ENCODE measurements around the gene MARCHF10.

MARCHF10 gene

DNA sequence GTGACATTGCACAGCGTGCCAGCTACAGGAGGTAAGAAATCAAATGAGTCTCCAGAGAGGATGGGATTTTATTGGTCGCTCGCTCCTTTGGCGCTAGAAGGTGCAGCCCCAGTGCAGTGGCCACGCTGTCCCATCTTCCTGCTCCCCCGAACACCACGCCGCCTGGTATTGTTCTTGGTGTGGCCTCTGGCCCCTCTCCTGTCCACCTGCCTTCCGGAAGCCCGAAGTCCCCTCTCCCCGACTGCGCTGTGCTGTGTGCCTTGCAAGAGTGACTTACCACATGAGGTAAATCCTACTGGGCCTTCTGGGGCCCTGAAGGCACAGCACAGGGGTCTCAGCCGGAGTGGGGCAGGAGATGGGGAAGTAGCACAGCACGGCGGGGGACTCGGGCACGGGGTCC, 58.2 kb downstream of the MARCHF10 start:
- no peak for DNase-seq

DNA sequence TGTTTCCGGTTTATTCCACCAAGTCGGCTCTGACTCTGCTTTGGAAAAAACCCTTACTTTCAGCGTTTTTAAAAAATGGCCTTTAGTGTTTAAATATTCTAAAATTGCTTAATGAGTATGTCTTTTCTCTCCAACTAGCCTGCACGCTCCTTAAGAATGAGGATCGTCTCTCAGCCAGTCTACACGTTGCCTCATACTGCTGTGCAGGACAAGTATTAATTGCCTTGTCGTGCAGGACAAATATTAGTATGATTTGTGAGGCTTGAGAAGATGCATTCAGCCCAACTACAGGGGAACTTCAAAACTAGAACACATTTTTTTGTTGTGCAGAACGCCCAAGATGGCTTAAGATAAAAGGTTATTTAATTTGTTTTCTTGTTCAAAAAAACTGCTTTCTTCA, 61.2 kb downstream of the MARCHF10 start:
- DNase-seq: no peak

DNA sequence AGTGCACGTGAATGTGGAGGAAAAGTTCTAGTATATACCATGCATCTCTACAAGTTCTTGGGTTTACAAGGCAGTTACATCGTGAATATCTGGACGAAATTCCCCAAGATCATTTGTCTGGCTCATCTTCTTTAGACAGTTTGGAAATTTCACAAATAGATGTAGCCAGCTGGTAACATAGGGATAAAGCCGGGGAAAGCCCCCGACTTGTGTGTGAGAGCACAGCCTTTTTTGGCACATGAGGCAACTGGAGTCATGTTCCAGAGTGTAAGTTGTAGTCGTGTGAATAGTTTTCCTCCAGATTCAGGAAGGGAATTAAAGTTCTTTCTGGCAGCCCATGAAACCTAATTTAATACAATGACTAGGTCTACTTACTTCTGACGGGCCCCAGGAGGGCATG, 62.3 kb downstream of the MARCHF10 start:
- no peak for DNase-seq

DNA sequence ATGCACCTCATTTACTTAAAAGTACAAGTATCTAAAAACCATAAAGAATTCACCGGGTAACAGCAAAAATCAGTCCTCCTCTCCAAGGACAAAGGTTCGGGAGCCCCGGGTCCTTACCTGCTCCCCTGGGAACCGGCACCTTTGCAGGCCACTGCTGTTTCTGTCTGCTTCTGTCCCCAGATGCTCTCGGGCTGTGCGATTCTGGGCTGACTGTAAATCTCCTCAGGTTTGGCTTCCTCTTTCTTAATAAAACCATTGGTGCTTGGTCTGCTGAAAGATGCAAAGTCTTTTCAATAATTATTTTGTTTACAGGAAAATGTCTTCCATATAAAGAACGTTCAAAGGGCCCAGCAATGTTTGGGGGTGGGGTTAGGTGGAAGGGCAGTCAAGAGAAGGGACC, 63.9 kb downstream of the MARCHF10 start:
- no peak for DNase-seq

DNA sequence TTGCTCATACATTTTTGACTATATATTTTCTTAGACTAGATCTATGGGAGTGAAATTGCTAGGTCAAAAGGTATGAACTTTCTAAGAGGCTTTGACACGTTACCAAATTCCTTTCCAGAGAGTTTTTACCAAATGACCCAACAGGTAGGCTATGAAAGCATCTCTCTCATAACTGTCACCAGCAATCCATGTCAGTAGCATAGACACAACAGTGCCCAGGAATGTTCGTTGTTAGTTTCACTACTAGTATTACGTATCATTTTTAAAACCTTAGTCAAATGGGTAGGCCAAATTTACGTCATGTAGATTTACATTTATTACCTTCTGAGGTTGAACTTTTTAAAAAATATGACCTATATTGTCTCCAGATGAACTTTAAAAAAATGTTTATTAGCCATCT, 66.8 kb downstream of the MARCHF10 start:
- DNase-seq: no peak

DNA sequence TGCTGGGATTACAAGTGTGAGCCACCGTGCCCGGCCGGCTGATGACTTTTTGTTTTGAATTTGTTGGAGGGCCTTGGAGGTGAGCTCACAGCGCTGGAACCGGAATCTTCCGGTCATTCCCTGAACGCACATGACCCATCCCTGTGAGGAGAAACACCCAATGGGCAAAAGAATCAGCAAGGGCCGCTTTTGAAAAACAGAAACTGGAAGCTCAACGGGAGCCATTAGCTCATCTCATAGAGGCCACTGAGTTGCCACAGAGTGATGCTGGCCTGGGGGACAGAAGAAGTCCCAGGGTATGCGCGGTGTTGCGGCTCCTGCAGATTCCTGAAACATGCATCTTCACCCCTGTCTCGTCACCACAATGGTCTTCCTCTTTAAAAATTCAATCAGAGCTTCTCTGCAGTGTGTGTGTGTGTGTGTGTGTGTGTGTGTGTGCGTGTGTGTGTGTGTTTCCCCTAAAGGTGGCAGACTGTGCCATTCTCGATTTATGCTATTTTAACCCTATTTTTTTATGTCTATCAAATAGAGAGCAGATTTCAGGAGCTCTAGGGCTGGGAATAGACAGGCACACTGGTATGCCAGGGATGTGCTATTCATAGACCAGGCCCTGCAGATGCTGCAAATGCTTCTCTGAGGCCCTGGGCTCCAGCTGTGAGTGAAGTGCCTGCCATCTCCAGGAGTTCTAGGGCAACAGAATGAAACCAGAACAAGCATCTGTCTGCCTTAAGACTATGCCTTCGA, 68.3 kb downstream of the MARCHF10 start:
- DNase-seq: no peak

DNA sequence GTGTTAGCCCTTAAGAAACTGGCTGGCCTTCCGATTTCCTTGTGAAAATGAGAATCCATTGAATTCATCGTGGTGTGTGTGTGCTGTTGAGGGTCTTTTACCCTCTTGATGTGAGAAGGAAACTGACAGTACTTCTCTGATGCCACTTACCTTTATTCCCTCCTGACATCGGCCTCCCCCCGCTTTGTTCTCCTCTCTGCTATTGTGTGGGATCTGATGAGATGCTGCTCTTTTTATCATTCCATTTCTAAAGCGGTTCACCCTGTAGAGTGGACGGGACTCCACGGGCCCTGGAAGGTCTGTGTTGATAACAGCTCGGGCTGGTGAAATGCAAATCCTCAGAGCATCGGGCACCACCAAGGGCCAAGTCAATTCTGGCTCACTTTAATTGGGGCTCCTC, 69.8 kb downstream of the MARCHF10 start:
- no peak for DNase-seq

DNA sequence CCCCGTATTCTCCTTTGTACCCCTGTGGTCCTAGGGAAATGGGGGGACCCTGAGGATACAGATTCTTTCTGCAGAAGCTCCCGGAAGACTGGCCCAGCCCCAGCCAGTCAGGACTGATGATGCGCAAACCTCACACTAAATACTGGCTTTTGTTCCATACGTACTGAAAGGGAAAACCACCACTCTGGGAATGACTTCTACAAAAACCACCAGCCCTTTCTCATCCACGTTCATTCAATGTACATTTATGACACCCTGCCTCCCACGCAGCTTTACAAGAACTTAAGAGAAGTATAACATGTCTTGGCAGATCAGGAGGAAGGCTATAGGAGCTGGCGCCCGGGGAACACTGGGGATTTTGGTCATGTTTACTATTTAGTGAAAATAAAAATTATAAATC, 70.6 kb downstream of the MARCHF10 start:
- DNase-seq: no peak

DNA sequence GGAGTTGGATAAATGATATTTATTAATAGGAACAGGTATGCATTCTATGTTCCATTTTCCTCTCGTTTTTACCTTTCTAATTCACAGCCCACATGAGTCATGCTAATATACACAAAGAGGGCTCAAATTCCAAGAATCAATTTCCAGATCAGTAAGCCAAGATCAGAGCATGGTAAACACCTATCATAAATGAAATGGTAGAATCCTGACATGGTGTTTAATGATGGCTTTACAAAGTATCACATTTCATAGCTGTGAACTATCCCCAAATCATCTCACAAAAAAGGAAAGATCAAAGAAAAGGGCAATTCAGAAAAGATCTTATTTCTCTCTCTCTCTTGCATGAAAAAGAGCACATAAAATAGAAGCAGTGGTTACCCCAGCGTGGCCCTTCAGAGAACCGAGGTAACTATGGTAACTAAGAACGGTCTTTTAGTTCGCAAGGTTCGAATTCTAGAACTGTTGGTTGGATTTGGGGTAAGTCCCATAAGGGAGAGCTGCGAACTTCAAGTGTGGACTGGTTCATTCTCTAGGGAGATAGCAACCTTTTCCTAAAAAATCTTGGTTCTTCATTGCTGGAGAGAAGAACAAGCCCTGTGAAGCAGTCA, 73.0 kb downstream of the MARCHF10 start:
- no peak for DNase-seq

DNA sequence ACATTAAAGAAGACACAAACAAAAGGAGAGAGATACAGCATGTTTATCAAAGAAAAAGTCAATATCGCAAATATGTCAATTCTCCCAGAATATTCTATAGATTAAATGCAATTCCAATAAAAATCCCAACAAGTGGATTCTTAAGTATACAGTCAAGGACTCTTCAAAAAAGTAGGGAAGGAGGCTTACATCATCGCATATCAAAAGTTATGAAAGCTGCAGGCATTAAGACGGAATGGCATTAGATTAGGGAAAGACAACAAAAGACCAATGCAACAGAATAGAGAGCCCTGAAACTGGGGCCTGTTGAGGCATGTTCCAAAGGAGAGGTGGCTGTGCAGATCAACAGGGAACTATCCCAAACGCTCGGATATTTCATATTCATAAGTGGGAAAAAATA, 76.0 kb downstream of the MARCHF10 start:
- DNase-seq: no peak

DNA sequence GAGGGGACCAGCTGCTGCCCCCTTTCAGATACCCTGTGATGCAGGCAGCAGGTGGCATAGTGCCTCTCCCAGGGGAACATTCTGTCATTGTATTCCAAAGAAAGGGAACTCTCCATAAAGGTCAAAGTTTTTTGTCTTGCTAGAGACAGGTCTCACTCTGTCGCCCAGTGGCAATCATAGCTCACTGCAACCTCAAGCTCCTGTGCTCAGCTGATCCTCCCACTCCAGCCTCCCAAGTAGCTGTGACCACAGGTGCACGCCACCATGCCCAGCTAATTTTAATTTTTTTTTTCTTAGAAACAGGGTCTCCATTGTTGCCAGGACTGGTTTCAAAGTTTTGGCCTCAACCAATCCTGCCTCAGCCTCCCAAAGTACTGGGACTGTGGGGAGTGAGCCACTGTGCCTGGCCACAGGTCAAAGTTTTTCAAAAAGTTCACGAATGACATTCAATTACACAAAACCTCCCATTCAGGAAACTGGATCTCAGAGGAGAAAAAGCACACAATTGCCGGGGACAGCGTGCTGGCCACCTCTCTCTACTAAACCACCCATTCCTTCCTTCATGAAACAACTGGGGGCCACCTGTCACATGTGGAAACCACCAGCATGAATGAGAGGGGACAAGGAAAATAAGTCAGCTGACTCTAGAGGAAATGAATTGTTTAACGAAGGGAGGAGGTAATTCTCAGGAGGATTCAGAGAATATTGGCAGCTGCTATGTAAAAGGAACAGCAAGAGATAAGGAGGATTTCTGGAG, 80.0 kb downstream of the MARCHF10 start:
- DNase-seq: no peak

DNA sequence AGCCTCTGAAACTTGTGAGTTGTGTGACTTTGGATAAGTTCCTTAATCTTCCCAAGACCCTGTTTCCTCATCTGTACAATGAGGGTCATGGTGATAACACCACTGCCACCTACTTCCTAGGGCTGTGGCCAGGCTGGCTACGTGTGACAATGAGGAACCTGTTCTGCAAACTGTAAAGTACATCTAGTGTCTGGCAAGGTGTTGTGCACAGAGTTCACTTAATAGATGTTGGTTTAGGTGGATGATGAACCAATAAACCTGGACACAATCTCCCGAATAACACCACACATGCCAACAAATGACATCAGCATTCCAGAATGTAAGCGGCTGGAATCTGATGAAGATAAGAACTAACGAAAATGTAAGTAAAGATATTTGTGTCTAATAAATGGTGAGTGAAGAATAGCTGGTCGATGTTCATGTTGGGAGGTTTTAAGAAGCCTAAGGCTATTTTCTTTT, 82.3 kb downstream of the MARCHF10 start:
- DNase-seq: no peak

DNA sequence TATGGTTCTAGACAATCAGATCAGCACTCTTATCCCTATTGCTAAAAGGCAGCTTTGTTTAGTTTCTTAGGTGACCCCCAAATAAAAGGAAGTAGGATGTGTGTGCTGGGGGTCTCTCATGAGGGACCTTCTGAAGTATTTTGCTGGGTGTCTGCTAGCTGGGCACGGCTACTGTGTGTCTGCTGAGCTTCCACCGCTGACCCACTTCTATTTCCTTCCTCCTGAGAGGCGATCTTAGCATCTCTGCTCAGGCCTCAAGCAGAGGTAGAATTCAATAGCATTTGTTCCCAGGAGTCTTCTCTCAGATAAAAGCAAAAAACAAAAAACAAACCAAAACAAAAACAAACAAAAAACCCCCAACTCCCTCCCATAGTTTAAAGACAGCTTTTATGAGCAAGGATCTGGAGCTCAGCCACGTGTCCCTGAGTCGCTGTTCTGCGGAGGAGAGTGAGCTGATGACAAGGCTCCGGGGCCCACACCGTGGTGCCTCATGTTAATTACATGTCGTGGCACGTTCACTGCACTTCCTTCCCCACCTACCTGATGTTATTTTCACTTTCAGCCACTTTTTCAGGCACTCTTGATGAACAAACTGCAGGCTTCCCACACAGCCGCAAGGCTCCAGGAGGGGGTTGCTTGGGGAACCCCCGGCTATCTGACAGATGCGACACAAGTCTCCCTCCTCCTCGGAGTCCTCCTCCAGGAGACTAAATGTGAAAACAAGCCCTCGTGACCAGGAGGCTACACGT, 83.5 kb downstream of the MARCHF10 start:
- DNase-seq: no peak

DNA sequence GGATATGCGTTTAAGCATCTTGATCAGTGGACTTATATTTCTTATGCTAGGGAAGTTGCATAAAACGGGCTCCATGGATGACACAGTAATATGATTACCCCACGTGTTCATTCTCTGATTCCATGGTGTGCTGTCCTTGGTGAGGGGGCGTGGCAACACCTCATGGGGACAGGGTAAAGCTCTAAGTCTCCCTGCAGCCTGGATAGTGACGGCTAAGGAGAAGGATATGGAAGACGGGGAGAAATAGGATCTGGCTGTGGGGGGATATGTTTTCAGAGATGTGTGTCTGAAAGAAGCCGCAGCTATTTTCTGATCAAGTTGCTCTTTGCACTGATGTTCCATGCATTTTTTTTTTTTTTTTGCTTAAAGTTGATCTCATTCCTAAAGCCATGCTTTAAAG, 84.3 kb downstream of the MARCHF10 start:
- no peak for DNase-seq

DNA sequence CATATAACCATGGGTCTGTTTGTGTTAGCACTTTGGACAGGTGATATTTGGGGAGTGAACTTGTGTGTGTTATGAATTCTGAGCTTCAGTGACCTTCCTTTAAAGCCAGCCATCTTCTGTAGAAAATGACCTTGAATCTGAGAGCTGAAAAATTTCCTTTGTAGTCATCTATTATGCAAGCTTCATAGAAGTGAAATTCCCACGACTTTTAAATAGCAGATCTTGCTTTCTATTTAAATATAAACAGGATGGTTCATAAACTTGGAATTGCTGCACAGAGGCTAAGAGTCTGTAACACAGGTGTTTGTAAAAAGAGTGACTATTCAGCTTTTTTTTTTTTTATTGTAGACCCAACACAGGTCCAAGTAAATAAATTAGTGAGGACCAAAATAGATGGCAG, 85.5 kb downstream of the MARCHF10 start:
- no peak for DNase-seq

DNA sequence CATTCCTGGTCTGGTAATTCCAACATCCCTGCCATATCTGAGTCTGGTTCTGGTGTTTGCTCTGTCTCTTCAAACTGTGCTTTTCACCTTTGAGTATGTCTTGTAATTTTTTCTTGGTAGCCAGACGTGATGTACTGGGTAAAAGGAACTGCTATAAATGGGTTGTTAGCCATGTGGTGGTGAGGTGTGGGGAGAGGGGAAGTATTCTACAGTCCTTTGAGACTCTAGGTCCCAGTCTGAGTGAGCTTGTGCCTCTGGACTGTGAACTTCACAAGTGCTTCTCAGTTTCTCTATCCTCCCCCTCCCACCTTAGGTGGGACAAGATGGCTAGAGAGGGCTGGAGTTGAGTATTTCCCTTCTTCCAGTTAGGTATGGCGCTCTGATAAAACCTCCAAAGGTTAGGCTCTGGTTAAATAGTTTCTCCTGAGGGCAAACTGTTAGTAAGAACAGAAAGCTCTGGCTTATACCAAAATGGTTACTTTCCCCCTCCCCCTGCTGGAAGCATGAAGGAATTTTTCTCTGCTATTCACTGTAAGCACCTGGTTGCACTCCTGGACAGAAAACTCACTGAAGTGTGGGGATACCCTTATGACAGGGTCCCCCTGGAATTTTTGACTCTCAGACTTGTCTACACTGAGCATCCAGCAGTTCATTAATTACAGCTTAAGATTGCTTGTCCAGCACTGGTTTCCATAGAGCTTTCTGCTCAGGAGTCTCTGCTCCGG, 87.8 kb downstream of the MARCHF10 start:
- no peak for DNase-seq

DNA sequence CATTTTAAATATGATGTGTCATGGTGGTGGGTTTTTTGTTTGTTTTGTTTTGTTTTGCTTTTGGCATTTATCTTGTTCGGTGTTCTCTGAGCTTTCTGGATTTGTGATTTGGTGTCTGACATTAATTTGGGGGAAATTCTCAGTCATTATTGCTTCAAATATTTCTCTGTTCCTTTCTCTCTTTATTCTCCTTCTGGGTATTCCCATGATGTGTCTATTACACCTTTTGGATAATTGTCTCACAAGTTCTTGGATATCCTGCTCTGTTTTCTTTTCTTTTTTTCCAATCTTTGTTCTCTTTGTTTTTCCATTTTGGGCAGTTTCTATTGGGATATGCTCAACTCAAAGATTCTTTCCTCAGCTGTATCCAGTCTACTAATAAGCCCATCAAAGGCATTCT, 88.5 kb downstream of the MARCHF10 start:
- no peak for DNase-seq

DNA sequence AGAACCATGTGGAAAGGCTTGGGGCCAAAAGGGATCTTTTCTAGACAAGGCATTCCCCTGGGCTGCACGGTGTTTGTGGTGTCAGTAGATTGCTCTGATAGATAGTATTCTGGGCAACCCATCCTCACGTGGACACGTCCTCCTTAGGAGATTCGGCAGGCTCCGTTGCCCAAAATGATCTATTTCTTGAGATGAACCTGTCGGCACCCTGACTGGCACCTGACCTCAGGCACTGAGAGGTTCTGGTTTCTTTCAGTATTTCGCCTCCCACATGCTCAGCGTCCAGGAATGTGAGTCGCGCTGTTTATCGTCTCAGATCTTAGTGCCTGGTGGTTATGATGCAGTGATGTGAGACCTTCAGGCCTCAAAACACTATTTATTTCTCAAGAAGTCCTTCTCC, 89.7 kb downstream of the MARCHF10 start:
- DNase-seq: no peak

DNA sequence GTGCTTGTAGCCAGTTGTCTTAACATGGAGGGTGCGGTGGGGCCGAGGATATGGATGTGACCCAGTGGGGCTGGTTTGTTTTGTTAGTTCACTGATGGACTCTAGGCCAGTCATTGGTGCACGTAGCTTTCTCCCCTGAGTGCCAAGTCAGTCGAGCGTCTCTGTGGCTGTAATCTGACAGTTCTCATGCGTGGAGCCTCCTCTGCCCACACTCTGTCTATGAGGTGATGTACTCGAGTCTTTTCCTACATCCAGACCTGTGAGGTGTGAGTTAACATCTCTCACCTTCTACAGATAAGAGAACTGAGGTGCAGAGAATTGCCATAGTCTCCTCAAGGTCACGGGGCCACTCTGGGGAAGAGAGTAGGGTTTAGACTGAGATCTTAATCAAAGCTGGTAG, 90.2 kb downstream of the MARCHF10 start:
- DNase-seq: no peak

DNA sequence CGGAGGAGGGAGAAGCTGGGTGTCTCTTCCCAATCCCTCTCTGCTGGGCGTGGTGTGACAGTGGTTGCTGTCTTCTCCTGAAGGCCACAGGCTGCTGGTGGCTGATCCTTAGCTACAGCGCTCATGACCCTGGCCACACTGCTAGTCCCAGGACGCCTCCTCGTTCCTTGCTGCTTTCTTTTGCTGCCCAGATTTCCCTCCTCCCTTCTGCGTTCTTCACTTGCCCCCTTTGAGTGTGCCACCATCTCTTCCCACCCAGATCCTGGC, 90.6 kb downstream of the MARCHF10 start:
- DNase-seq: no peak

DNA sequence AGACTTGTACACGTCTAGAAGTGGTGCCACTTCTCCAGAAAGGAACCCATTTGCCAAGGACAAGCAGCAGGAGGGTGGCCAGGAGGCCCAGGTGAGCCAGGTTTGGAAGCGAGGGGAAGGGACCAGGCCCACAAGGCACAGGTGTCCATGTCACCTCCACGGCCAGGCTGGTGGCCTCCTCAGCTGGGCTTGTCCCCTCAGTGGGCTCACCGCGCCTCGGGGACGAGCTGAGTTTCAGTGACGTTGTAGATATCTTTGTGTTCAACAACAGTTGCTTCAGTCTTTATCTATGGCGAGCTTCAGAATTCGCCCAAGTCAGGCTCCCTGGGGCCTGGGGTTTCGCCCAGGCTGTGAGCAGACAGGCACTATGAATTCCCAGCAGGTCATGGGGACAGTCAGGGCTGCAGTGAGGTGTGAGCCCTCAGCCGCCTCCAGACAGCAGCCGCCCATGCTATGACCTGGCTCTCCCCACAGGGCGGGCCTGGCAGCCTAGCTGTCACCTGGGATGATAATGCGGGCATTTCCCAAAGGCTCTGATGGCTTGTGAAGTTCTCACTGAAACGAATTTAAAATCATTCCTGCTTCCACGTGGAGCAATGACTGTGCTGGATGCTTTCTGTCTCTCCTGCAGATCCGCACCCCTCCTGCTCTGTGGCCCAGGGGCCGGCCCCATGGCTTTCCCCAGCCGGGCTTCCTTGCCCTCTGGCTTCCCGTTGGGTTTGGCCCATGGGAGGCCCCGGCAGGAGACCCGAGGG, 91.1 kb downstream of the MARCHF10 start:
- no peak for DNase-seq

DNA sequence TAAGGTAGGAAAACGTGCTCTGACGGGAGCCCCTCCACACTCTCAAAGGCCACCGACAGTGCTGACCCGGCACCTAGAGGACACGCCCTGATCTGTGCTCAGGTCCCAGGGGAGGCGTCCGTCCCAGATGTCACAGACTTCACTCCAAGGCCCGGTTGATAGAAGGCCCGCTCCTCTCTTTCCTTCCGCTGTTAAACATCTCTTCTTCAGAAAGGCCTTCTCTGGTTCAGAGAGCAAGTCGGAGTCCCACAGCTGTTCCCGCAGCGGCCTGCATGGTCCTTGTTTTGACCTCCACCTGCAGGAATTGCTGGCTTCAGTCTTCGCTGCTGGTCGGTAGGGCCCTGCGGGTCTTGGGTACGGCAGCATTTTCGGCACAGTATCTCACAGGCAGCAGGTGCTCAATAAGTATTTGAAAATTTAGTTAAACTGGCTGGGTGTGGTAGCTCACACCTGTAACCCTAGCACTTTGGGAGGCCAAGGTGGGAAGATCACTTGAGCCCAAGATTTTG, 92.2 kb downstream of the MARCHF10 start:
- no peak for DNase-seq

Data from NCI-H1105 (cell line).